ENCODE data around the gene BCAP31. TPM values are rescaled to one million over a fixed set of nuclear protein-coding genes. Genes with fewer than 3 reads are reported as not detected.

BCAP31 gene
- 57.0 TPM for total RNA-seq

GRCh38 chrX:153724252-153725038 lies at the start of gene BCAP31, which contains the start of gene ABCD1:
Gene BCAP31, minus strand, starts transcription at chrX:153724387. Its CDS starts 1,143 bp downstream, at chrX:153723244.
Gene ABCD1, plus strand, starts transcription at chrX:153724856. Its CDS starts 411 bp downstream, at chrX:153725267.

GRCh38 chrX:153763989-153764755 lies 40.0 kb upstream of the BCAP31 start, which contains the start of gene PLXNB3:
Gene PLXNB3, plus strand, starts transcription at chrX:153764249. Its CDS starts 1,287 bp downstream, at chrX:153765536.

GRCh38 chrX:153687121-153688039 lies 36.8 kb downstream of the BCAP31 start, which contains the start of gene SLC6A8:
Gene SLC6A8, plus strand, starts transcription at chrX:153687926. Its CDS starts 649 bp downstream, at chrX:153688575.

GRCh38 chrX:153673428-153674218 lies 50.6 kb downstream of the BCAP31 start, which contains the start of gene PNCK:
Gene PNCK, minus strand, starts transcription at chrX:153673813. Its CDS starts 737 bp downstream, at chrX:153673076.

Other genes with a start within 250 kb of the BCAP31 start
- 106 TPM for gene BGN, start 229.4 kb downstream of the BCAP31 start, total RNA-seq
- 3.7 TPM for gene ATP2B3, start 206.7 kb downstream of the BCAP31 start, total RNA-seq
- 15.9 TPM for gene CCNQ, start 125.2 kb downstream of the BCAP31 start, total RNA-seq
- gene DUSP9, start 77.2 kb downstream of the BCAP31 start, total RNA-seq, result not detected
- gene PNCK, start 50.6 kb downstream of the BCAP31 start, total RNA-seq, result 29.3 TPM
- gene SLC6A8, start 36.5 kb downstream of the BCAP31 start, total RNA-seq, result 44.7 TPM
- gene ABCD1, start 469 bp upstream of the BCAP31 start, total RNA-seq, result 13.4 TPM
- 7.3 TPM for gene PLXNB3, start 39.9 kb upstream of the BCAP31 start, total RNA-seq
- 6.9 TPM for gene SRPK3, start 56.7 kb upstream of the BCAP31 start, total RNA-seq
- gene IDH3G, start 70.0 kb upstream of the BCAP31 start, total RNA-seq, result 54.5 TPM
- 53.0 TPM for gene SSR4, start 70.3 kb upstream of the BCAP31 start, total RNA-seq
- 44.0 TPM for gene PDZD4, start 106.2 kb upstream of the BCAP31 start, total RNA-seq
- gene L1CAM, start 161.8 kb upstream of the BCAP31 start, total RNA-seq, result 57.3 TPM
- gene AVPR2, start 180.3 kb upstream of the BCAP31 start, total RNA-seq, result 0.99 TPM
- gene ARHGAP4, start 201.9 kb upstream of the BCAP31 start, total RNA-seq, result 37.3 TPM
- 35.3 TPM for gene NAA10, start 210.7 kb upstream of the BCAP31 start, total RNA-seq
- 10.0 TPM for gene RENBP, start 220.3 kb upstream of the BCAP31 start, total RNA-seq
- gene HCFC1, start 247.4 kb upstream of the BCAP31 start, total RNA-seq, result 41.3 TPM
- 4.7 TPM for gene TMEM187, start 248.4 kb upstream of the BCAP31 start, total RNA-seq